ENCODE data around the gene TTC28. TPM values are rescaled to one million over a fixed set of nuclear protein-coding genes. Genes with fewer than 3 reads are reported as not detected.

TTC28 gene
- total and polyA plus RNA-seq, 10 of the 15 experiments (the other 5 are each of a cell fraction or from before 2014, with no cell fraction given): 0.15 to 8.4 (median 1.4) TPM

DNA sequence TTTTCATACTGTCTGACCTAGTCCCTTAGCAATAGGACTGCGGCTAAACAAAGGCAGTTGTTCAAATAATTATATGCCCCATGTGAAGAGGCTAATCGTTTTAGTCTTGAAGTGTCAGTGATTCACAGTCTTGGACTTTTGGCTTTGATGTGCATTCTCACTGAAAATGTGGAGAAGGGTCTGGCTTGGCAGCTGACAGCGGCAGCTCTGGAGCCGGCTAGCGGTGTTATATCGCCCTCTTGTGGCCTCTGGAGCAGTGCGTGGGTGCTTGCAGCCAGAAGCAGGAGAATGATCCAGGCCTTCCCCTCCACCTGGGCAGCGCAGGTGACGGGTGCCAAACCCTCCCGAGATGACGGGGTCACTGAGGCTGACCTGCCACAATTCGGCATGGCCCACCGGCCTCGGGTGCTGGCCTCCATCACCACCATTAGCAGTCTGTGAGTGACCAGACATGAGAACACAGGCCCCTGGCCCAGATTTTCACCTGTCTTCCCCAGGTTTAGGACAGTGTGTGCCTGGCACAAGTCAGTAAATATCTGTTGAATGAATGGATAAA is 670.3 kb downstream of the TTC28 start (continued):
- TF ChIP-seq BHLHE40 (IDR thresholded peaks at IDR 0.05; ENCODE audit: borderline replicate concordance in 1 of 2, low read depth in 2 of 2, low read length in 1 of 2) (peak in 1 of 2 experiments; percentile 40; a peak in 2 of 4 replicates), CTCF (IDR thresholded peaks at IDR 0.05 in 2 of 3, conservative IDR thresholded peaks at IDR 0.05 in 1 of 3; ENCODE audit: control insufficient read depth in 2 of 3, extremely low read depth in 1 of 3, insufficient read depth in 1 of 3, low read depth in 3 of 3, low read length in 3 of 3) (peak; percentile 93 to 98 (median 95)), ZNF207 (IDR thresholded peaks at IDR 0.05; ENCODE audit: borderline replicate concordance) (0 out of 2 replicates have a peak, but pooled peaks have one; percentile 54), EGR1 (IDR thresholded peaks at IDR 0.05; ENCODE audit: borderline replicate concordance in 1 of 2, low read depth in 2 of 2, low read length in 2 of 2) (peak in 1 of 2 experiments; percentile 95; a peak in 2 of 3 replicates), SMC3 (IDR thresholded peaks at IDR 0.05; ENCODE audit: borderline replicate concordance, low read length) (peak; percentile 95), RB1 (IDR thresholded peaks at IDR 0.05; ENCODE audit: borderline replicate concordance) (0 out of 2 replicates have a peak, but pooled peaks have one; percentile 40)

- Histone ChIP-seq H3K4me3 (no peak overlapping the region), H3K27ac (ENCODE audit: control insufficient read depth, insufficient read depth) (no peak overlapping the region), H3K9ac (ENCODE audit: control insufficient read depth, insufficient read depth, low read length) (no peak overlapping the region), H3K27me3 (replicated peaks in 1 of 2; ENCODE audit: control insufficient read depth in 2 of 2, insufficient read depth in 2 of 2, low read length in 1 of 2) (no peaks in the 10 kb centered on the region), H3K9me3 (replicated peaks; ENCODE audit: control insufficient read depth, insufficient read depth, low read length) (no peaks in the 10 kb centered on the region), H2AFZ (ENCODE audit: control insufficient read depth, low read depth, low read length) (no peak overlapping the region), H3K4me2 (ENCODE audit: control insufficient read depth, insufficient read depth) (no peak overlapping the region), H3K36me3 (ENCODE audit: control insufficient read depth in 2 of 2, insufficient read depth in 2 of 2, low read length in 1 of 2) (no peaks in the 10 kb centered on the region), H3K79me2 (ENCODE audit: control insufficient read depth, insufficient read depth, low read length) (no peaks in the 10 kb centered on the region), H3K4me1 (ENCODE audit: control insufficient read depth, insufficient read depth, low read length) (no peaks in the 10 kb centered on the region), H4K20me1 (ENCODE audit: control insufficient read depth, insufficient read depth) (no peaks in the 10 kb centered on the region; the same call in 1 of the 2 replicates)
- RAD21 ChIA-PET (ENCODE audit: unreplicated experiment): interaction anchor here (0.9 to 1.5 kb wide), 2 partner anchors 127 to 130 kb away, joined by 3 to 5 read pairs; no protein-coding TSS in a partner anchor
- SMC1A ChIA-PET (ENCODE audit: uncharacterized antibody, unreplicated experiment): interaction anchor here (0.9 to 3.3 kb wide), 5 partner anchors 18 to 1330 kb away, joined by 3 to 22 read pairs (median 4); no protein-coding TSS in a partner anchor
- DNase-seq (ENCODE audit: low read depth, low spot score) (no peak), ATAC-seq (no peak; the same call in 2 of the 3 replicates), FAIRE-seq (no peak)
- in situ Hi-C loops (cut with MboI) (loop anchor here (5.0 to 25.0 kb wide), 3 partner anchors 121 to 1246 kb away; no protein-coding TSS in a partner anchor), intact Hi-C loops (cut with micrococcal nuclease; ENCODE audit: unreplicated experiment) (loop anchor here (1.0 kb wide), 2 partner anchors 122 to 128 kb away; no protein-coding TSS in a partner anchor)
- CTCF ChIA-PET: interaction anchor here (1.0 to 4.5 kb wide), 8 partner anchors 89 to 128 kb away, joined by 3 to 33 read pairs (median 6); partner anchors contain the start of gene PITPNB
- no TSS peak for BruUV-seq (replicated peaks)
- POLR2A ChIA-PET: interaction anchor here (0.6 kb wide), 1 partner anchor 1064 kb away, joined by 3 read pairs; the partner anchor contains the start of gene KREMEN1
- WGBS (ENCODE audit: insufficient coverage, insufficient replicate concordance, low lambda C conversion rate, missing lambda C conversion rate): 25% methylated on average over 5 of the region's 5 CpGs
- TF ChIP-seq RCOR1 (conservative IDR thresholded peaks at IDR 0.05; ENCODE audit: low read depth, low read length) (no peak), ZNF384 (IDR thresholded peaks at IDR 0.05; ENCODE audit: borderline replicate concordance, low read depth, low read length) (no peak), RAD51 (IDR thresholded peaks at IDR 0.05) (no peak), POLR2AphosphoS2 (IDR thresholded peaks at IDR 0.05; ENCODE audit: low read depth, low read length) (no peak), NKRF (conservative IDR thresholded peaks at IDR 0.05) (no peak), SMC3 (IDR thresholded peaks at IDR 0.05; ENCODE audit: borderline replicate concordance, low read length) (no peak), WRNIP1 (IDR thresholded peaks at IDR 0.05; ENCODE audit: borderline replicate concordance, low read depth, low read length) (no peak), SMAD1 (IDR thresholded peaks at IDR 0.05; ENCODE audit: low read depth, partially characterized antibody) (no peak), ZNF274 (IDR thresholded peaks at IDR 0.05; ENCODE audit: insufficient read depth, insufficient read length) (no peak), RBBP5 (conservative IDR thresholded peaks at IDR 0.05) (no peak)
Measured at GRCh38 chr22:28008649-28009048, 671.0 kb downstream of the TTC28 start.

All from GM12878 (cell line).